HG02885 (cell line): Measurements from ENCODE around the gene KCTD1.

Experiments used
- ATAC-seq: cut with Tn5 transposase; IDR thresholded peaks from one replicate; pipeline ENCODE4 v1.9.1; 2021; ENCODE audit warnings: mild to moderate bottlenecking; ENCODE audit not compliant: unreplicated experiment, poor library complexity

The KCTD1 gene

DNA sequence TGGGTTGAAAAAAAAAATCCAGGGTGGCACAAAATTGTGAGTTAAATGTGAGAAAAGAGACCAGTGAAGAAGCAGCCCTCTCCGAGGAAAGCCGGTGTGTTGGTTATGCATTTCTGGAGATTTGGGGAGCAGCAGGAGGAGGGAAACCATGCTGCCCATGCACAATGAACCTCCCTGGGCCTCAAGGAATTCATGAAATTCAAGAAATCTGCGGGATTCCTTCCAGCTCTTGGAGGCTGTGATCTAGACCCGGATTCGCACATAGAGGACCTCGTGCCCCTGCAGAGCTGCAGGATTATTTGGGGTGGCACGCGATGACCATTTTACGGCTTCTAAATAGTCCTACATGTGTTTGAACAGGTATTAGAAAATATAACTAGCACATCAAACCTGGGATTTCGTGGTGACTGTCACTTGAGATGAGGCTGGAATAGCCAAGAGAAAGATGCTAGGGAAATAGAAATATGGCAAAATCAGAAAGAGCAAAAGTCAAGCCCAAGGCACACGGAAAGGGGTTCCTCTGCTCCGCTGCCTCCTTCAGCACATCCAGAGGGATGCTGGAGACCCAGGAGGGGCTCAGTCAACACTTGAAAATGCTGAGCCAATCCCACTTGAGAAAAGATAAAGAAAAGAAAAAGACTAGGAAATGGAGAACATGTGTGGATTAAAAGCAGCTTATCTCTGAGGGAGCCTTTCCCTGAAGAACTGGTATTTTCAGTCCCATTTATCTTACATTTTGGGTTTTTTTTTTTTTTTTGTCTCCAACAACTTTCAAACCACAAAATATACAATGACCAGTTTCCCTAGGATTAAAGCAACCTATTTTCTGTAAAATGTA is 22.0 kb downstream of the KCTD1 start:
- ATAC-seq, result no peak

DNA sequence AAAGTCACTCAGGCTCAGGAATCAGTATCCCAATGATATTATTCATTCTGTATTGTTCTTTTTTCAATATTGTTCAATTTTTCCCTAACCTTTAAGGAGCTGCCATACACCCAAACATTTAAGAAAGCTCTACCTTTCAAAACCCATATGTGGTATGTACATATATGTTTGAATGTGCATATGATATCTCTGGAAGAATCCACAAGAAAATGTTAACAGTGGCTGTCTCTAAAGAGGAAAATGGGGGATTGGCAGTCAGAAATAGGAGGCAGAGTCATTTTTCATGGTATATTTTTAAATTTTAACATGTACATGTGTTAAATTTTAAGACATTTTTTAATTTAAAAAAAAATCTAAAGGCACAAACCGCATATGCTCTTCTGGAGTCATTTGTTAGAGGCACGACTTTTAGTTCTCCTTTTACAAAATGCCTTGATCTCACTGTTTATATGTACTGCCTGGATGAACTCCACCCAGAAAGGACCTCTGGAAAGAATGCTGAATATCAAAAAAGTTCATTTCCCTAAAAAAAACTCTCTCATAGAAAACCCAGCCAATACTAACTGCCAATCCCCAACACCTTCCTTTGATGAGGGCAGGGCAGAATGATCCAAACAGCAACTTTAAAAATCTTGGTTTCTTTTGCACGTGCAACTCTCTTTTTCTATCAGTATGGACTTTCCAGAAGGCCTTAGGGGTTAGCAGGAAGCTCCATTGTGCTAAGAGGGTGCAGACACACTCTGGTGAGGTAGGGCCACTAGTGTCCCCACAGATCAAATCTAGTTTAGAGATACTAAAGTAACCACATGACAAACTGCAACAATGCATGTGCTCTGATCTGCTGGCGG is 23.6 kb downstream of the KCTD1 start:
- ATAC-seq, result no peak

DNA sequence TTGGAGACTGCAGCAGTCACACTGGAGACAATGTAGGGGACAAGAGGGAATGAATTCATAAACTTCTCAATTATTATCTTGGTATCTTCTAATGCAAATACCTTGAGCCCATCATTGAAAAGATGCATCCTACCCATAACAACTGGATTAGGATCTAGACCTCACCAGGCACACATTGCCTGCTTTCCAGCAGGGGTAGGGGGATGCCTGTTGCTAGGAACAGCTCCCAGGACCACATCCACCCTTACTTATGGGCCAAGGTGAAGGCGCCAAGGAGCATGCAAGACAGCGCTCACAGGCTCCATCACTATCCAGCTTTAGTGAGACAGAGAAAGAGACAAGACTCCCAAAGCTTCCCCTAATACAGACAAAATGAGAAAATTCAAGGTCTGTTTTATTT is 24.4 kb downstream of the KCTD1 start:
- ATAC-seq, result no peak

DNA sequence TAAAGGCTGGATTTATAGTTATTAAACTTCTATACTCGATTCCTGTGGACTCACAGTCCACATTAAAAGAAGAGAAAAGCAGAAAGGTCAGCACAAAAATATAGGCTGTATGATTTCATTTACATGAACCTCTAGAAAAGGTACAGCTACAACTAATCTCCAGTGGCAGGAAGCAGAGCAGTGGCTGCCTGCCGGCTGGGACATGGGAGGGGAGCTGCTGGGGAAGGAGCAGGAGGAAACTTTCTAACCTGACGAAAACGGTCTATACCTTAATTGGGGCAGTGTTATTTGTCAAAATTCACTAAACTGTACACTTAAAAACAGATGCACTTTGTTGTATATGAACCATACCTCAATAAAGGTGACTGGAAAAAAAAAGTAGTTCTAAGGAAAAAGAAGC is 26.7 kb downstream of the KCTD1 start:
- no peak for ATAC-seq

DNA sequence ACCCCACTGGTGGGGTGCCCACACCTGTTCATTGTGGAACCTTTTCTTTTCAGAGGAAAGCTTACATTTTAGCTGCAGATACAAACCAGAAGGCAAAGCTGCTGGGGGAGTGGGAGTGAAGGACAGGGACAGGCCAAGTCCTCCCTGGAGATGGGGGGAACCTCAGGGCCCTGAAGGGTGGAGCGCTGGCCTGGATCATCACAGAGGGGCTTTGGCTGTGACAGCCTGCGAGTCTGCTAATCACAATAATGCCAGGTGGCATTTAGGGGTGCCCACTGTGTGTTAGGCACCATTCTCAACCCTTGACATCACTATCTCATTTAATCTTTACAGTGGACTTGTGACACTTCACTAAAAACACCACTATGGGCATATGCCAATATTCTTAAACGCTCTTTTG is 27.4 kb downstream of the KCTD1 start:
- no peak for ATAC-seq

DNA sequence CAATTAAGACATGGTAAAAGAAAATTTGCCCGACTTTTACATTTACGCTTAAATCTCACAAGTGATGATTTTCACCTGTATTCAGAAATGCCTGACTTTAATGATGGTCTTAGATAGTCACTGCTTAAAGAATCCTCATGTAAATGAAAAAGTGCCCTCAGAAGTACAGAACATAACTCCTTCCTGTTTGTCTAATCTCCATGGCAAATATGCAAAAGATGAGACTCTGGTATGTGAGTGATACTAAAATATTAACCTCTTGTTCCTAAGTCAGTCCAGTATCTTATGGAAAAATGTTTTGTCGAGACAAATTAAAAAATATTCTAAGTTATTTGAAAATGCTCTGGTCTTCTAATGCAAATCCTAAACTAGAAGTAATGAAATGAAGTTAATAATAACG is 29.2 kb downstream of the KCTD1 start:
- no peak for ATAC-seq

DNA sequence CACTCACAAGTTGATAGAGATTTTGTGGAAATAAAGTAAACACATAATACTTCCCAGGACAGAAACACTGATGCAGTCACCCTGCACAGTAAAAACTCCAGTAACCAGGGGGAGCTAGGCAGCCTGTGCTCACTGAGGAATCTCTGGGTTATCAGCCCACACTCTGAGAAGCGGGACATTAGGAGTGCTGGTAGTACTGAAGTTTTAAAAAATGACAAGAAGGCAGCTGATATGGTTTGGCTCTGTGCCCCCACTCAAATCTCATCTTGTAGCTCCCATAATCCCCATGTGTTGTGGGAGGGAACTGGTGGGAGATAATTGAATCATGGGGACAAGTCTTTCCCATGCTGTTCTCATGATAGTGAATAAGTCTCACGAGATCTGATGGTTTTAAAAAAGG is 31.4 kb downstream of the KCTD1 start:
- ATAC-seq, result no peak

DNA sequence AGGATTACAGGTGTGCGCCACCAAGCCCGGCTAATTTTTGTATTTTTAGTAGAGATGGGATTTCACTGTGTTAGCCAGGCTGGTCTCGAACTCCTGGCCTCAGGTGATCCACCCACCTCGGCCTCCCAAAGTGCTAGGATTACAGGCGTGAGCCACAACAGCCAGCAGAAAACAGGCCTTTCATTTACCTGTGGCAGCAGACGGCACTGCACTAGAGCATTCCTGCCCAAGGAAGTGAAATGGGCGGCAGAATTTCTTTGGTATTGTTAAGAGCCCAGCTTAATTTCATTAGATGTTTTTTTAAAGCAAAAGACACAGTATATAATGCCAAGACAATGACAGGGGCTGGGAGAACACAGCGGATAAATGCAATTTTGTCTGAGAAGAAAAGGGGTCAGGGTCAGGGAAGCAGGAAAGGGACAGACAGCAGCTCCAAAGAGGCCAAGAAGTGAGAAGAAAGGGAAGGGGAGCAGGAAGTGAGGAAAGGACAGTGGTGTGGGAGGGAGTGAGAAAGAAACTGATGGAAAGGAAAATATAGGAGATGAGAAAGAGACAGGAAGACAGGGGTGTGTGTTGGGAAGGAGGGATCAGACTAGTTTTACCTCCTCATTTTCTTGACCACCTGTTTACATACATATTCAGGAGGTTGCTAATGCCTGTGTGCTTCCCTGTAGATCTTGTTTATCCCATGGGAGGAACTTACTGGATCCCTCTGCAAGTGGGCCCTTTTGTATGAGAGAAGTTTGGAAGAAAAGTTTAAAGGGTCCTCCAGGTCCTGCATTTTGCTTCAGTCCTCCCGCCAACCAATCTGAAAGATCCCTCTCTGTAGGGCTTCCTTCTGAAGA is 32.5 kb downstream of the KCTD1 start:
- ATAC-seq, result no peak

DNA sequence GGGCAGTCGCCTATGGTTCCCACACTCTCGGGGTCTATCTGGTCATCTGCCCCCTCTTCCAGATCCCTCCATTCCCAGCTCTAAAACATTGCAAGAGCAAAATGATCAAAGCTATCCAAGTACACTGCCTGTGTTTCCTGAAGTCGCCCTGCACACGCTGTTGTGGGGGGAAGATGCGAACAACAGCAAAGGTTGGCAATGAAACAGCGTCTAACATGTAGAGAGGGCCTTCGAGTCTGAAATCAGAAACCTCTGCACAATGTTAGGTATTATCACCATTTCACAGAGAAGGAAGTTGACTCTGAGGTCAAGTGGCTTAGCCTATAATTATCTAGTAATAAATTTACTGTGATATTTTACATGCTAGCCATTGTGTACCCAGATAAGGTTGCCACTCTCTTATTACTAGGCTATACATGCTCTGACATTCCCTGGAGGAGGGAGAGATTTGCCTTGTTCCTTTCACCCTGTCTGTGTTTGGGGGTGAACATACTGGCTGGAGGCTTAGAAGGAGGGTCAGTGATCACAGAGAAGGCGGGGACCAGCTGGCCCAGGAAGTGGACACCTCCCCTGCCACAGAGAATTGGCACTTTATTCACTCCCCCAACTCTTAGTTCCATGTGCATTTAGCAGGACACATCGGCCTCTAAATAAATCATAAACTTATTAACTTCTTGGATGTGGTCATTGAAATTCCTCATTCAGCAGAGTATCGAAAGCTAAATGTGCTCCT is 36.8 kb downstream of the KCTD1 start:
- ATAC-seq, result no peak

DNA sequence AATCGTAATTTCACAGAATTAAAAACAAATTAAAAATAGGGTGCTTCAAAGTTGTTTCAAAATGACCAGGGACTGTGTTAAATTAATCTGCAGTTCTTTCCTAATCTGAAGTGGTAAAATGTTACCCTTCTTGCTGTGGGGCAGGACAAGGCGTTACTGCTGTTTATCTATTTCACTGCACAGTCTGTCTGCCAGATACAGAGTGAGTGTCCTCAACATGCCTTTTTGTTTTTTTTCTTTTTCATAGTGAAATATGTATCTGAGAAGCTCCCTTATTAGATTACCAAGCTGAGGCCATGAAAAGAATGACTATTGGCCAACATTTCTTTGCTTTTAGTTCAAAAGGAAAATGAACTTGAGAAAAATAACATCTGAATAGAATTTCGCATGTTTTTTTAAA is 38.0 kb downstream of the KCTD1 start:
- no peak for ATAC-seq

DNA sequence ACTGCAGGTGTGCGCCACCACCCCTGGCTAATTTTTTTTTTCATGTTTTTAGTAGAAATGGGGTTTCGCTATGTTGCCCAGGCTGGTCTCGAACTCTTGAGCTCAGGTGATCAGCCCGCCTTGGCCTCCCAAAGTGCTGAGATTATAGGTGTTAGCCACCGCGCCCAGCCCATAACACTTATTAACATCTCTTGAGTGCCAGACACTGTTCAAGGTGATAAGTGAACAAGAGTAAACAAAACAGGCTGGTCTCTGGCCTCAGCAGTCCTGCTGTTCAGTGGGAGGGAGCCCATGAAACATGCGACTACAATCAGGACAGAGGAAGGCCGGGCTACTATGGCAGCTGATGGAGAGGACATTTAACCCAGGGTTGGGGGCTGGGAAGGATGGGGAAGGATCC is 42.3 kb downstream of the KCTD1 start:
- ATAC-seq, result no peak

DNA sequence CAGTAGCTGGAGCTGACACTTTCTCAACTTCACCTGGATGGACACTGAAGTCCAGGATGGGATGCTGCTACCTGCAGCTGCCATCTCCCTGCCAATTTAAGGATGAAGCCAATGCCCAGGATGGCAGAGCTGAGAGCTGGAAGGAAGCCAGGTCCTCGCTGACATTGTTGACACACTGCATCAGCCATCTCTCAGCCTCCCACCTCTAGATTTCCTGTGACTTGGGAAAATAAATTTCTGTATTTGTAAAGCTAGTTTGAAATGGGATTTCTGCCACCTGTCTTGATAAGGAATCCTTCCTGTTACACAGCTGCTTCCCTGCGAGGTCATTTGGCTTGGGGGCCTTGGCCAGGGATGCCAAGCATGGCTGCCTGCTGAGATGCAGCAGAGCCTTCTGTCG is 43.5 kb downstream of the KCTD1 start:
- no peak for ATAC-seq

DNA sequence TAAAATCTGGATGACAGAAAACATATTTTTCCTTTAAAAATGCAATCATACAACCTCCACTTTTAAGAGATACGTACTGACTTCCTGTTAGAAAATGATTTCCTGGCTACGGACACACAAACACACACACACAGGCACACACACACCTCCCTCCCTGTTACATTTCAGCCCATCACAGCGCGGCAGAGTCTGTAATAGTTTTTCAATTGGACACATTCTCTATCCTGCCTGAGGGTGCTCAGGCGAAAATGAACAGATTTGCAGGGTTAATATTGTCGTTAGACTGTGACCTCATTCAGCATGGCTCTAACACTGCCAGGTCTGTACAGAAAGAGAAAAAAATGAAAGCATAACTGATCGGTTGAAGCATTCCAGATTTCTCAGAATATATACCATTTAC is 45.0 kb downstream of the KCTD1 start:
- ATAC-seq, result no peak

DNA sequence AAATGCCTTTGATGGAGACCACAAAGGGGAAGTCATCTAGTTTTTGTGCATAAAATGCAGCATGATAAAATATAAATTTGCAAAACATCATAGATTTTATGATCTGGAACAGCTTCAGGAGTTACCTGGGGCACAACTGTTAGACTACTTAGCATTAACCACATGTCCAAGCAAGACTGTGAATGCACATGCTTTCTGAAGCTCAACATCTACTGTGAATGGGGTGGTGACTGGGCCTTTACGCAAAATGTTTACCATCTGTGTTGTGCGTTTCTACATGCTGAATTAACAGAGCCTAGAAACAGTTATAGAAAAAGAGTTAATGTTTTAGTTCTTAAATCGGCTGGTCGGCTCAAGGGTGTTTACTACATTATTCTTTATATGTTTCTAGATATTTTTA is 45.5 kb downstream of the KCTD1 start:
- no peak for ATAC-seq

DNA sequence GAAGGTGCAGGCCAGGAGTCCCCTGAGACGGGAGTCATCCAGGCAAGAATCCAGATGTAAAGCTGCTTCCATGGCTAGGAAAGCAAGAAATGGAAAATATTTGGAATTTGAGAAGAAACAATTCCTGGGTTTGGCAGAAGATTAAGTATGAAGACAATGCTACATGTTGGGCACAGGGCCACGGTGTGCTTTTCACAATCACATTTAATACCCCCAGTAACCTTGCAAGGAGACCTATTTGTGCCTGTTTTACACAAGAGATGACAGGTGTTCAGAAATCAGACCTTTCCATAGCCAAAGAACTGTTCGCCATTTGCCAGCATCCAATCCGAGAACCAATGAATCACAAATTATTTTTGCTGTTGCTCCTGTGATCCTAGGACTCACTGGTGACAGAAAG is 50.5 kb downstream of the KCTD1 start:
- ATAC-seq, result no peak

DNA sequence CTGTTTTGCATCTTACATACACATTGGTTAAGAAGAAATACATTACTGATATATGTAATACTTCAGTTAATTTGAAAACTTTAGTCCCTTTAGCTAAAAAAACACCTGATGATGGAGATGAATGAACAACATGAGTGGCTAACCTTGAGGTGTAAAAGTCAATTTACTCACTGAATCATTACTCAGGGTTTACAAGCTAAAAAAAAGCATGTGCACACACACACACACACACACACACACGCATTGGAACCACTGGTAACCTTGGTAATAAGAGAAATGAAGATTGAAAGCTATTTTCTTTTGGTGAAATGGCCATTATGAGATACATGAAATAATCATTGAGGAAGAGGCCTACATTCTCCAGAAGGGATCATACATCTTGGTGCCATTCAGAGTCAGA is 51.8 kb downstream of the KCTD1 start:
- ATAC-seq, result no peak

DNA sequence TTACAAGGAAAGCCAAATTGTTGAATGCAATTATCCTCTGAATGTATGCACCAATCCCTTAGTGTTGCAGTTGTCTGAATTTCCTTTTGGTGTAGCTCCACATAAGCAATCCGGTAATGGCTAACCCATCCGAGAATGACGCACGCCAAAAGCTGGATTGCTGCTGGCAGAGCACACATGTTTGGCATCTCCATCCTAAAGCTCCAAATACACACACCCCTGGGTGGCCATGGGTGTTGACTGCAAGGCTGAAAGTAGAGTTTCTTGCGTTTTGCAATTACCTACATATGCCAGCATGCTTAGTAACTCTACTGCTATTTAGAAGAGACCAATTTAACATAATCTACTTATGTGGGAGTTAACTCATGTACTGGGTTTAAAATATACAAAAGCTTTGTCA is 53.1 kb downstream of the KCTD1 start:
- ATAC-seq, result no peak

DNA sequence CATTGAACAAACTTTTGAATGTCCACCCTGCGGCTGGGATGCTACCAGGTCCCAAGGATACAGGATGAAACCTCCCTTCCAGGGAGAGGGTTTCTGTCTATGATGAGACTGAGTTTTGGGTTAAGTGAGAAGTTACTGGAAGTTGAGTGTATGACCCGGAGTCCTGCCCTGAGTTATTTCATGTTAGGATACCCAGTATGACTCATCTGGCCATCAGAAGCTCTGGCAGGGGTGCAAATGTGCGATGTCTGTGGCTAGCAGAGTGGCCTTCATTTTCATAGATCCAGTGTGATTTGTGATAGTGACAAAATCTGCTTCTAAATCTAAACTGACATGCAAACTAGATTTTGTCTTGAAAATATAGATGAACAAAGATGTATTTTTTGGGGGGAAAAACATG is 55.3 kb downstream of the KCTD1 start:
- ATAC-seq, result no peak

DNA sequence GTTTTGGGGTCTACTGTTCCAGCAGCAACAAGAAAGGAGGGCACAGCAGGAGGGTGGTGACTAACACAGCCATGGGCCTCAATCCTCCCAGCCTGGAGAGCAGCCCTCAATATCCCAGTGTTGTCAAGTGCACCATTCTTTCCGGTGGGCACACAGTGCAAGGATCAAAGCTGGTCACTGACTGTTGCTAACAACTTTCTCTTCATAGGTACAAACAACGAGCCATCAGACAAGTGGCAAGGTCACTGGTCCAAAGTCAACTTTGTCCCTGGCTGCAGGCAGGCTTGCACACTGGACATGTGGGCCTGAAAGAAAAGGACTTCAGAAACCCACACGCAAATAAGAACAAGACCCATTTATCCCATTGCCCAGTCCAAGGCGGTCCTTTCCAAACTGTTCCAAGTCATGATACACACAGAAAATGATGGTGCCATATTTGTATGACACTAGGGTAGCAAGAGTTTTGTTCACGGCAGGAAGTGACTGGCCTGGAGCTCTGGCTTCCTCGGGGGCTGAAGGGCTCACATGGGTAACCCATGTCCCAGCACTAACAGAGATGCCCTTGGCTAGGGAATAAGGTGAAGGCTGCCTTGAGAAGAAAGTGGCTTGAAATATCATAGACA is 57.0 kb downstream of the KCTD1 start:
- ATAC-seq, result no peak

DNA sequence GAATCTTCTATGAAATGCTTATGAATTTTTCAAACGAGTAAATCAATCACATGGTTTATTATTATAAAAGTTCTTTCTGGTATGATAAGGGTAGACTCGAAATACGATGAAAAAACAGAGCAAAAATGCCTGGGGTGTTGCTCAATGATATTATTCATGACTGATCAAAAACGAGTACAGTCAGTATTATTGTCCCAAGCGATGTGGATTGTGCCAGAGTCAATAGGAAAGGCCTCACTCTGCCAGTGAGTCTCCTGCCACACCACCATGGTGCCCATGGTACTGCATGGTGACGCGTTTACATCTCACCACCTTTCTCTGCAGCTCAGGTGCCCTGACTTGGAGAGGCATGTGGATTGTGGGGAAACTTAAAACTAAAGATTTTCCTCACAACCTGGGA is 58.5 kb downstream of the KCTD1 start:
- ATAC-seq, result no peak
